Measurements from ENCODE around the gene PALD1.

DNA sequence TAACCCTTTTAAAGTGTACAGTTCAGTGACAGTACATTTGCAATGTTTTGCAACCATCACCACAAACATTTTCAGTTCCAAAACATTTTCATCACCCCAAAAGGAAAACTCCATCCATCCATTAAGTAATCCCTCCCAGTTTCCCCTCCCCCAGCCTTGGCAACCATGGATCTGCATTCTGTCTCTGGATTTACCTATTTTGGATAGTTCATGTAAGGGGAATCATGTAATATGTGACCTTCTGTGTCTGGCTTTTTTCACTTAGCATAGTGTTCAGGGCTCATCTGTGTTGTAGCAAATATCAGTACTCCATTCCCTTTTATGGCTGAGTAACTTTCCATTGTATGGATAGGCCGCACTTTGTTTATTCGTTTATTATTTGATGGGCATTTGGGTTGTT is 13.0 kb downstream of the PALD1 start:
- TF ChIP-seq, protein P1, sequence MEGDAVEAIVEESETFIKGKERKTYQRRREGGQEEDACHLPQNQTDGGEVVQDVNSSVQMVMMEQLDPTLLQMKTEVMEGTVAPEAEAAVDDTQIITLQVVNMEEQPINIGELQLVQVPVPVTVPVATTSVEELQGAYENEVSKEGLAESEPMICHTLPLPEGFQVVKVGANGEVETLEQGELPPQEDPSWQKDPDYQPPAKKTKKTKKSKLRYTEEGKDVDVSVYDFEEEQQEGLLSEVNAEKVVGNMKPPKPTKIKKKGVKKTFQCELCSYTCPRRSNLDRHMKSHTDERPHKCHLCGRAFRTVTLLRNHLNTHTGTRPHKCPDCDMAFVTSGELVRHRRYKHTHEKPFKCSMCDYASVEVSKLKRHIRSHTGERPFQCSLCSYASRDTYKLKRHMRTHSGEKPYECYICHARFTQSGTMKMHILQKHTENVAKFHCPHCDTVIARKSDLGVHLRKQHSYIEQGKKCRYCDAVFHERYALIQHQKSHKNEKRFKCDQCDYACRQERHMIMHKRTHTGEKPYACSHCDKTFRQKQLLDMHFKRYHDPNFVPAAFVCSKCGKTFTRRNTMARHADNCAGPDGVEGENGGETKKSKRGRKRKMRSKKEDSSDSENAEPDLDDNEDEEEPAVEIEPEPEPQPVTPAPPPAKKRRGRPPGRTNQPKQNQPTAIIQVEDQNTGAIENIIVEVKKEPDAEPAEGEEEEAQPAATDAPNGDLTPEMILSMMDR (IDR thresholded peaks at IDR 0.05): no peak
- TF ChIP-seq POLR2A (IDR thresholded peaks at IDR 0.05): no peak

Data from suprapubic skin (tissue), 3 donors.